ENCODE data around the gene NOMO2.
"Not testable (repeated sequence)": the region's sequence is repeated elsewhere in the genome, so short reads cannot be mapped to it uniquely, and the experiment has no call there.

GRCh38 chr16:18589806-18590205 lies 27.9 kb upstream of the NOMO2 start:
- not testable (repeated sequence) for TF ChIP-seq CTCF, POLR2A (IDR thresholded peaks at IDR 0.05)

Data from heart left ventricle (tissue), 13 donors.